ENCODE measurements around the gene B4GALNT3.

DNA sequence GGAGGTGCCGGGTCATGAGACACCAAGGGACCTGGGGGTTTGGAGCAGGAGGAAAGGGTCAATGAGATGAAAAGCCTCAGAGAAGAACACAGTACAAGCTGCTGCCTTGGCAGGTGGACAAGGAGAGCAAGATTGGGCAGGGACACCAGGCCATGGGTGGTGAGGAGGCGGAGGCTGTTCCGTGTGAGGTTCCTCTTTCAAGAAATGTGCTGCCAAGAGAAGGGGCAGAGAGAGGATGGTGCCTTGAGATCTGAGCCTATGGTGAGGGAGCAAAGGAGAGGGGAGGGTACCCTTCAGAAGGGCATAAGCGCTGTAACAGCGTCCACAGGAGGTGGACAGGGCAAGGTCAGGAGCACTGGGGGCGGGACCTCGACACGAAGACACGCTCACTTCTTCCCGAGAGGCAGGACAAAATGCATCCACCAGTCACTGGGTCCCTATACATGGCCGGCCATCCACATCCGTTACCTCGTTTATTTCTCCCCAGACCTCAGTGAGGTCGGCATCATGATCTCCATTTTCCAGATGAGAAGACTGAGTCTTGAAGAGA, 100.2 kb downstream of the B4GALNT3 start:
- no peak for TF ChIP-seq NFKB2 (CRISPR knock-in tag; IDR thresholded peaks at IDR 0.05; ENCODE audit: borderline replicate concordance)
- no peak for TF ChIP-seq POLR2A (IDR thresholded peaks at IDR 0.05; ENCODE audit: insufficient read depth in 1 of 2, low read depth in 2 of 2, low read length in 2 of 2)
- no peak for TF ChIP-seq POLR2AphosphoS5 (IDR thresholded peaks at IDR 0.05; ENCODE audit: low read depth, low read length)
- TF ChIP-seq CAMTA2 (CRISPR knock-in tag; IDR thresholded peaks at IDR 0.05; ENCODE audit: borderline replicate concordance) = no peak
- TF ChIP-seq, protein P1, sequence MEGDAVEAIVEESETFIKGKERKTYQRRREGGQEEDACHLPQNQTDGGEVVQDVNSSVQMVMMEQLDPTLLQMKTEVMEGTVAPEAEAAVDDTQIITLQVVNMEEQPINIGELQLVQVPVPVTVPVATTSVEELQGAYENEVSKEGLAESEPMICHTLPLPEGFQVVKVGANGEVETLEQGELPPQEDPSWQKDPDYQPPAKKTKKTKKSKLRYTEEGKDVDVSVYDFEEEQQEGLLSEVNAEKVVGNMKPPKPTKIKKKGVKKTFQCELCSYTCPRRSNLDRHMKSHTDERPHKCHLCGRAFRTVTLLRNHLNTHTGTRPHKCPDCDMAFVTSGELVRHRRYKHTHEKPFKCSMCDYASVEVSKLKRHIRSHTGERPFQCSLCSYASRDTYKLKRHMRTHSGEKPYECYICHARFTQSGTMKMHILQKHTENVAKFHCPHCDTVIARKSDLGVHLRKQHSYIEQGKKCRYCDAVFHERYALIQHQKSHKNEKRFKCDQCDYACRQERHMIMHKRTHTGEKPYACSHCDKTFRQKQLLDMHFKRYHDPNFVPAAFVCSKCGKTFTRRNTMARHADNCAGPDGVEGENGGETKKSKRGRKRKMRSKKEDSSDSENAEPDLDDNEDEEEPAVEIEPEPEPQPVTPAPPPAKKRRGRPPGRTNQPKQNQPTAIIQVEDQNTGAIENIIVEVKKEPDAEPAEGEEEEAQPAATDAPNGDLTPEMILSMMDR (CRISPR knock-in tag; IDR thresholded peaks at IDR 0.05) = no peak
